GM12878 (cell line): ENCODE measurements around the gene LRP2BP.

Experiments used
- TCF7 ChIP-seq: IDR thresholded peaks from 2 replicates; pipeline ENCODE4 v1.6.1; 2014; ENCODE audit warnings: antibody characterized with exemption, borderline replicate concordance
- TF ChIP-seq, protein P1 (sequence below): fragments of 450-650 bp; IDR thresholded peaks from 2 replicates; pipeline ENCODE4 v1.6.1; 2014; ENCODE audit warnings: mild to moderate bottlenecking
- TF ChIP-seq, protein P2 (sequence below), 3 experiments: IDR thresholded peaks in 2 of 3; conservative IDR thresholded peaks in 1 of 3; 2 replicates each; pipeline ENCODE4 v1.5.1; 2011; ENCODE audit warnings: low read depth in 3 of 3, low read length in 3 of 3, mild to moderate bottlenecking in 3 of 3, control low read depth in 2 of 3, moderate library complexity in 2 of 3, inconsistent platforms in 1 of 3, mixed read lengths in 1 of 3; ENCODE audit not compliant: control insufficient read depth in 2 of 3, insufficient read depth in 1 of 3; ENCODE audit errors: extremely low read depth in 1 of 3

DNA sequence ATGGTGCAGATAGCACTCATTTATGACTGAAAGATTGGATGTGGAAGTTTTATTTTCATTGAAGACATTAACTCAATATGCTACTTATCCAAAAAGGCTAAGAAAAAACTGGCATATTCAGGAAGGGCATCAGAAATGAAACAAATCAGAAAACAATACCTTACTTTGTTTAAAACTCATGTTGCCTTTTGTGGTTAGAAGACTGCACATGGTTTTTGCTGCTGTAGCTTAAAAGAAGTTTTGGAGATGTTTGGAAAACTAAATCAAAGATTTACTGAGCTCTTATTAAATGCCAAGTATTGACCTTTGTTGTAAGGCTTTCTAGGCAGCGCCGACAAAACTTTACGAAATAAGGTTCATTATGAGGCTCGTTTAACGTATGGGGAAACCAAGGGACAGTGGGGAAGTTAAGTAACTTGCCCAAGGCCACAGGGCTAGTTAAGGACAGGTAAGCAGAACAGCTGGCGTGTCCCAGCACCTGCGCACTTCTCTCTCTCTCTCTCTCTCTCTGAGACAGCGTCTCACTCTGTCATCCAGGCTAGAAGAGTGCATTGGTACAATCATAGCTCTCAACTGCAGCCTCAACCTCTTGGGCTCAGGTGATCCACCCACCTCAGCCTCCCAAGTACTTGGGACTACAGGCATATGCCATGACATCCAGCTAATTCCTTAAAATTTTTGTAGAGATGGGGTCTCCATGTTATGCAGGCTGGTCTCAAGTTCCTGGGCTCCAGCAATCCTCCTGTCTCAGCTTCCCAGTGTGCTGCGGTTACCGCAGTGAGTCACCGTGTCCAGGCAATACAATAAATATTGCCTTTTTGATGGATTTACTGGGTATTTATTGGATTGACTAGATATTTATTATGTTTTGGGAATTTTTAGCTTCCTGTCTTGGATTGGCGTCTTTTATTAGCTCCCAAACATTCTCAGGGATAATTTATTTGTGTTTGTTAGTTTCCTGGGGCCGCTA is 16.1 kb downstream of the LRP2BP start:
- TF ChIP-seq, protein P1, sequence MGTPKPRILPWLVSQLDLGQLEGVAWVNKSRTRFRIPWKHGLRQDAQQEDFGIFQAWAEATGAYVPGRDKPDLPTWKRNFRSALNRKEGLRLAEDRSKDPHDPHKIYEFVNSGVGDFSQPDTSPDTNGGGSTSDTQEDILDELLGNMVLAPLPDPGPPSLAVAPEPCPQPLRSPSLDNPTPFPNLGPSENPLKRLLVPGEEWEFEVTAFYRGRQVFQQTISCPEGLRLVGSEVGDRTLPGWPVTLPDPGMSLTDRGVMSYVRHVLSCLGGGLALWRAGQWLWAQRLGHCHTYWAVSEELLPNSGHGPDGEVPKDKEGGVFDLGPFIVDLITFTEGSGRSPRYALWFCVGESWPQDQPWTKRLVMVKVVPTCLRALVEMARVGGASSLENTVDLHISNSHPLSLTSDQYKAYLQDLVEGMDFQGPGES: no peak
- no peak for TF ChIP-seq TCF7
- TF ChIP-seq, protein P2, sequence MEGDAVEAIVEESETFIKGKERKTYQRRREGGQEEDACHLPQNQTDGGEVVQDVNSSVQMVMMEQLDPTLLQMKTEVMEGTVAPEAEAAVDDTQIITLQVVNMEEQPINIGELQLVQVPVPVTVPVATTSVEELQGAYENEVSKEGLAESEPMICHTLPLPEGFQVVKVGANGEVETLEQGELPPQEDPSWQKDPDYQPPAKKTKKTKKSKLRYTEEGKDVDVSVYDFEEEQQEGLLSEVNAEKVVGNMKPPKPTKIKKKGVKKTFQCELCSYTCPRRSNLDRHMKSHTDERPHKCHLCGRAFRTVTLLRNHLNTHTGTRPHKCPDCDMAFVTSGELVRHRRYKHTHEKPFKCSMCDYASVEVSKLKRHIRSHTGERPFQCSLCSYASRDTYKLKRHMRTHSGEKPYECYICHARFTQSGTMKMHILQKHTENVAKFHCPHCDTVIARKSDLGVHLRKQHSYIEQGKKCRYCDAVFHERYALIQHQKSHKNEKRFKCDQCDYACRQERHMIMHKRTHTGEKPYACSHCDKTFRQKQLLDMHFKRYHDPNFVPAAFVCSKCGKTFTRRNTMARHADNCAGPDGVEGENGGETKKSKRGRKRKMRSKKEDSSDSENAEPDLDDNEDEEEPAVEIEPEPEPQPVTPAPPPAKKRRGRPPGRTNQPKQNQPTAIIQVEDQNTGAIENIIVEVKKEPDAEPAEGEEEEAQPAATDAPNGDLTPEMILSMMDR (IDR thresholded peaks at IDR 0.05 in 2 of 3, conservative IDR thresholded peaks at IDR 0.05 in 1 of 3; ENCODE audit: control insufficient read depth in 2 of 3, extremely low read depth in 1 of 3, insufficient read depth in 1 of 3, low read depth in 3 of 3, low read length in 3 of 3): no peak
